ENCODE measurements around the gene SLX4IP. TPM values are rescaled to one million over a fixed set of nuclear protein-coding genes. Genes with fewer than 3 reads are reported as not detected.
"Not testable (repeated sequence)": the region's sequence is repeated elsewhere in the genome, so short reads cannot be mapped to it uniquely, and the experiment has no call there.

SLX4IP gene
- total RNA-seq, 2 donors from 2014 or later: 3.2 to 4.9 TPM

DNA sequence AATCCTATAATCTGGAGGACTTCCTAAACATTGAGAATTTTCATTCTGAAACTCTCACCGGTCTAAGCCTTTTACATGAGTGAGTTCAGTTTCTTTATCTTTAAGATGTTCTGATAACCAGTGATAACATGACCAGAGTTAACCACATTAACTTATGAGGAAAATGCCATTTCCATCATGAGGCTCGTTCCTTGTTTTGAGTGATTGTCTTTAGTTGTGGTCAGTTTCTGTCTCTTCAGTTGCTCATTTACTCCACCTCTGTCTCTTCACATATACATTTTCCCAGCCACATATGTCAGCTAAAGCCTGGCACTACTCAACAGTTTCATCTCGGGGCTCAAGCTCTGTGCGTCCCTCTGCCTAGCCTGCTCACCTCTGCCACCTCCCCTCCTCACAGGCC, 168.3 kb downstream of the SLX4IP start:
- peaks cover 7 to 15% of the 10 kb centered on the region in 2 donors for H3K4me1 Mint-ChIP-seq (ENCODE audit: low read depth in 2 of 2)
- no peak overlapping the region for H3K27ac Mint-ChIP-seq
- no peaks in the 10 kb centered on the region for H3K9me3 Mint-ChIP-seq
- H3K36me3 Mint-ChIP-seq: peaks cover 5% of the 10 kb centered on the region
- ATAC-seq: peak; percentile 28 to 53
- no peak for DNase-seq (ENCODE audit: low spot score)
- H3K4me3 Mint-ChIP-seq: no peak overlapping the region
- H3K27me3 Mint-ChIP-seq: no peaks in the 10 kb centered on the region

DNA sequence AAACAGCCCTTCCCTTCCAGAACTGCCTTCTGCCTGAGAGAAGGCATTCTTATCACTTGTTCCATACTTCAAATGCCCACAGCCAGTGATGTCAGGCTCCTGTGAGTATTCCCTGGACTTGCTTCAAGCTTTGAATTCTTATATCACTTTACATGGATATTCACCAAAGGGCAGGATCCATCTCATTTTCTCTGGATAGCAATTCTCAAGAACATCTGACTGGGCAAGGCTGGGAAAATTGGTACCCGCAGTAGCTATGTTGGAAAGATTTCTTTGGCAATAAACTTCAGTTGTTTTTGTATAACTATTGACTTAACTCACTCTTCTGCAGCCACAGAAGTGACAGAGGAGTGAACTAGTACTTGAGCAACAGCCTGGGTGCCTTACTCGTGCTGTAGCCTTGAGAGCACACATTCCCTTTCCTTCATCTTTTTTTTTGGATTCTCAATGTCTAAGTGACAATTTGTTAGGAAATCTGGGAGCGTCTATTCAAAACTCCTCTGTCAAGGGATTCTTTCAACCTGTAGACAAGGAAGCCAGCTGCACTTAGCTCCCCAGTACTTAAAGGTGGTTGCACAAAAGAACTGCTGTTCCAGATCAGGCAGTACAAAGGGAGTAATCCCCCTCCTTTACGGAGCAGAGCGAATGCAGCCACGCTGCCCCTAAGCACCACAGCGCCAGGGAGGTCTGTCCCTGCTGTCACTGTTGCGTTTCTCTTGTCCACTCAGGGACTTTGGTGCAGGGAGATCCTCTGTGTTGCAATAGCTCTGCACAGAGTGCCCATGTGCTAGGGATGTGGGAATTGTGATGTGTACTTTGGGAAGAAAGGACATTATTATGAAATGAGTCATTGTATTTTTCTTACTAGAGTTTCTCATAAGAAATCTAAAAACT, 169.1 kb downstream of the SLX4IP start:
- Mint-ChIP-seq H3K9me3 (no peaks in the 10 kb centered on the region), H3K36me3 (peaks cover 5% of the 10 kb centered on the region), H3K27ac (no peak overlapping the region), H3K4me1 (ENCODE audit: low read depth in 2 of 2) (peaks cover 7 to 10% of the 10 kb centered on the region in 2 donors), H3K4me3 (no peak overlapping the region), H3K27me3 (no peaks in the 10 kb centered on the region)
- DNase-seq (ENCODE audit: low spot score) (no peak), ATAC-seq (peak in 1 of 2 donors; percentile 28)

DNA sequence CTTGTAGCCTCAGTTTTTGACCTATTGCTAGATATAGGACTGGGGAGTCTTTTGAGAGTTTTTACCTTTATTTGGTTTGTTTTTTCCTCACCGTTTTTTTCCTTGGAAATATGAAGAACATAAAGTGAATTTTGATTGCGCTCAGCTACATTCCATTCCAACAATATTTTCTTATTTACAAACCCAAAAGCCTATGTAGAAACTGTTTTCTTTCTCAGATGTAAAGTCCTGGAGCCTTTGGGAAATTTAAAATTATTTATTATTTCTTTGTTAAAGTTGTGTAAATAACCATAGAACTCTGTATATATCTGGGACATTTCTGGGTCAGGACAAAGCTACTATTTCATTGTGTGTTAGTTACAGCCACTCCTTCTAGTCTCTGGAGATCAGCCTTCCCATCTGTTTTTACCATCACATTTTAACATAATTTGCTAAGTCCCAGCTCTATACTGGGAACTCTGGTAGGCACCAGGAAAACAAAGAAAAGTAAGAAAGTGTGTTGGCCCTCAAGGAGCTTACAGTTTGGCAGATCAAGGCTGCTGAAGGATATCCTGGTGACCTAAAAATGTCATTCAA, 169.8 kb downstream of the SLX4IP start:
- Mint-ChIP-seq H3K4me3 (no peak overlapping the region), H3K9me3 (no peaks in the 10 kb centered on the region), H3K27ac (no peak overlapping the region), H3K4me1 (ENCODE audit: low read depth in 2 of 2) (peaks cover 10 to 11% of the 10 kb centered on the region in 2 donors), H3K36me3 (peaks cover 5% of the 10 kb centered on the region), H3K27me3 (no peaks in the 10 kb centered on the region)
- ATAC-seq (no peak), DNase-seq (ENCODE audit: low spot score) (no peak)

DNA sequence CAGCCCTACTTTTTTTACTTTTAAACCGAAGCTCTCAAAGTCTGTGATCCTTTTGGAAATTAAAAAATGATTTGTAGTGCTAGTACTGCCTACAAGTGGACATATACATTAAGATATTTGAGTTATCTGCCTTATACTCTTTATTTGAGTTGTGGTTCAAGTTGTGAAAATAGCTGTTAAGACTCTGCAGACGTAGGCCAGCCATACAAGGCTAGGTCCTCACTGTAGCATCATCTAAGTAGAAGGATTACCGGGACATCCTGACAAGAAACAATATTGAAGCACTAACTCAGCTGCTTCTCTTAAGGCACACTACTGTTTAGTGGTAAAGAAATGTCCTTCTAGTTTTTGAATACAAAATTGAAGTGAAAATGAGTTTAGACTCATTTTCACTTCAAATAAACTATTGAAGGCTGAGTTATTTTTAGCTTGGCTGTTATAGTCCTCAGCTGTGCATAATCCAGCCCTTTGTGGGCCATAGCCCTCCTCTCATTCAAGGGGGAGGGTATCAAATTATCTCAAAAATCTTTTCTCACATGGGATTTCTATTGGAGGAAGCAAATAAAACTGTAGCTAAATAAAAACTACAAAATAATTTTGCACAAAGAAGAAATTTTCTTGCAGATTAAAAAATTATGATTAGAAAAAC, 170.6 kb downstream of the SLX4IP start:
- H3K9me3 Mint-ChIP-seq: no peaks in the 10 kb centered on the region
- no peak overlapping the region for H3K27ac Mint-ChIP-seq
- ATAC-seq (no peak), DNase-seq (ENCODE audit: low spot score) (no peak)
- H3K36me3 Mint-ChIP-seq: peaks cover 5% of the 10 kb centered on the region
- no peak overlapping the region for H3K4me3 Mint-ChIP-seq
- H3K4me1 Mint-ChIP-seq (ENCODE audit: low read depth in 2 of 2): peaks cover 10 to 12% of the 10 kb centered on the region in 2 donors
- H3K27me3 Mint-ChIP-seq: no peaks in the 10 kb centered on the region

DNA sequence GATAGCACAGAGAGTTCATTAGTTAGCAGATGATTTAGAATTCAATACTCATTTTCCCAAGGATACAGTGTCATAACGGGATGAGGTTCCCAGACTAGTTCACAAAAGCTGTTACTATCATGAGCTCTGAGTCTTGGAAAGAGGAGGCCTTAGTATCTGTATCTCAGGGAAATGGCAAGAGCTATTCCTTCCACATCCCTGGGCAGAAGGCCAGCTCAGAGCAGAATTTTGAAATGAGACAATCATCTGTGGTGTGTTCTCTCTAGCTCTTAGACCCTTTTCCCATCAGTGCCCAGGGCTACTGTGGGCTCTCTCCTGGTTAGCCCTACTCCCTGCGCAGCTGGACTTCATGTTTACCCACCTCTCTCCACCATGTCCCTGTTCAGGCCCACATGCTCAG, 174.2 kb downstream of the SLX4IP start:
- DNase-seq (ENCODE audit: low spot score) (no peak), ATAC-seq (no peak)
- H3K27ac Mint-ChIP-seq: peak overlapping the region in 1 of 2 donors; percentile 27
- H3K9me3 Mint-ChIP-seq: no peaks in the 10 kb centered on the region
- H3K36me3 Mint-ChIP-seq: no peaks in the 10 kb centered on the region
- peaks cover 5 to 12% of the 10 kb centered on the region in 2 donors for H3K4me1 Mint-ChIP-seq (ENCODE audit: low read depth in 2 of 2)
- no peak overlapping the region for H3K4me3 Mint-ChIP-seq
- no peaks in the 10 kb centered on the region for H3K27me3 Mint-ChIP-seq

DNA sequence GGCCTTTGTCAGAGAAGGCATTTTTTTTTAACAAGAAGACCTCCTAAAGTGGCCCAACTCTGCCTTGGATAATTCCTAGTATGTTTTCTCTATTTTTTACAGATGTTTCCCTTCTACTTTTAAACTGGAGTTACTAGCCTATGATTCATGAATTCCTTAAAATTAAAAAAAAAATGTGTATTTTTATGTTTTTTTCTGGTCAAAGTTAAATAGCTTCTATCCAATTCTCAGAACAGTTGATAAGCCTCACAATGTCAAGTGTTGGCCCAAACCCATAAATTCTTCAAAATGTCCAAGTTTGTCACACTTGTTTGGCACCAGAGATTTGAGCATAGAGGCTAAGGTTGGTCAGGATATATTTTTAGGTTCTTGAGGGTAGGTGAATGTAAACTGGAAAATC, 174.7 kb downstream of the SLX4IP start:
- ATAC-seq: no peak

DNA sequence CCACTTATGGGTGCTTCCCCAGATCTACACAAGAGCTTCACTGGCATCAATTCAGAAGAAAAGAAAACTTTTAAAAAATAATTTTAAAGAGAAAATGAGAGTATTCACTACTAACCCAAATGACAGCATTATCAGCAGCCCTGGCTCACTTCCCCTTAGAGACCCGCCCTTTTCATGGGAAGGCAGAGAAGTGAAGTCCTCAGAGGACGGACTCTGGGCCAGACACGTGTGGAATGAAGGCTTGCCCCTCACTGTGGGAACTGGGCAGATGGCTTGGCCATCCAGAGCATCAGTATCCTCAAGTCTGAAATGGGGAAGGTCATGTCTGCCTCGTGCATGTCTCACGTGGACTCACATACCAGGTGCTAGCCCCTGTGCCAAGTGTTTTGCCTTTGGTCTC, 175.1 kb downstream of the SLX4IP start:
- ATAC-seq: no peak
- Mint-ChIP-seq H3K27me3 (no peaks in the 10 kb centered on the region), H3K4me3 (no peak overlapping the region)

More for the DNA sequence above, 174.7 kb downstream of the SLX4IP start:
- no peak for DNase-seq (ENCODE audit: low spot score)
- H3K27ac Mint-ChIP-seq: peak overlapping the region in 1 of 2 donors; percentile 27
- H3K4me3 Mint-ChIP-seq: no peak overlapping the region
- no peaks in the 10 kb centered on the region for H3K9me3 Mint-ChIP-seq
- H3K4me1 Mint-ChIP-seq (ENCODE audit: low read depth in 2 of 2): peaks cover 5 to 12% of the 10 kb centered on the region in 2 donors
- no peaks in the 10 kb centered on the region for H3K27me3 Mint-ChIP-seq
- no peaks in the 10 kb centered on the region for H3K36me3 Mint-ChIP-seq

DNA sequence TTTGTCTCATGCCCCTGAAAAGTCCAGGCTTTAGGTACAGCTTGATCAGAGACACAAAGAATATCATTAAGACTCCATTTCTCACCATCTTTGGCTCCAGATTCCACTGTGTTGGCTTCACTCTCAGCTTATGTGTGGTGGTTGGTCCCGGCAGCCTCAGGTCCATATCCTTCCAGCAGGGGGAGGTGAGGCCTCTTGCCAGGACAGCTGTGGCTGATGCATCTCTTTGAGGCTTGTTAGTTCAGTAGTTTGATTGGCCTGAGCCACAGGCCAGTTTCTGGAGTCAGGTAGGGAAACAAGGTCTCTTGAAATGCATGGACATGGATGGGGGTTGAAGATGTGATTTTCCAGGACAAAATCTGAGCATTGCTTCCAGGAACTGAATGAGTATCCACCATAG, 176.3 kb downstream of the SLX4IP start:
- DNase-seq (ENCODE audit: low spot score) (no peak), ATAC-seq (no peak)
- Mint-ChIP-seq H3K4me3 (no peak overlapping the region), H3K27me3 (no peaks in the 10 kb centered on the region), H3K4me1 (ENCODE audit: low read depth in 2 of 2) (peaks cover 5 to 13% of the 10 kb centered on the region in 2 donors), H3K27ac (no peak overlapping the region), H3K9me3 (no peaks in the 10 kb centered on the region), H3K36me3 (peaks cover 6% of the 10 kb centered on the region)

More for the DNA sequence above, 175.1 kb downstream of the SLX4IP start:
- peak overlapping the region in 1 of 2 donors; percentile 27 for H3K27ac Mint-ChIP-seq
- DNase-seq (ENCODE audit: low spot score): no peak
- H3K9me3 Mint-ChIP-seq: no peaks in the 10 kb centered on the region
- H3K36me3 Mint-ChIP-seq: peaks cover 2% of the 10 kb centered on the region
- peaks cover 5 to 14% of the 10 kb centered on the region in 2 donors for H3K4me1 Mint-ChIP-seq (ENCODE audit: low read depth in 2 of 2)

DNA sequence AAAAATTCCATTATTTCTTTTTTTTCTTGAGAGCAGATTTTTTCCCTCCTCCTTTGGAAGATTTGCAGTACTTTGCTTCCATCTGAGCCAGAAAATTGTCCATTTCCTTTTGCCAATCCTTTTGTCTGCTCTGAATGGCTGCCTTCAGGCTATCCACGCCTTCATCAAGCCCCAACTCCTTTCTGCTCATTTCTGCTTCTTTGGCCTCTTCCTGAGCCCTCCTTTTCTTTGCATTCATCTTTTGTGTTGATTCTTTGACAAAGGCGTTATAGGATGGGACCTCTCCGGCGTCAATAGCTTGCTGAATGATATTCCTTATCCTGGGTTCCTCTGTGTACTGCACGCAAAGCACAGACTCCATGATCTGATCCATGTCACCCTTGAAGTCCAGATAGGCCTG, 178.3 kb downstream of the SLX4IP start:
- H3K36me3 Mint-ChIP-seq; H3K4me3 Mint-ChIP-seq; H3K4me1 Mint-ChIP-seq (ENCODE audit: low read depth in 2 of 2); H3K9me3 Mint-ChIP-seq; H3K27me3 Mint-ChIP-seq; DNase-seq (ENCODE audit: low spot score); H3K27ac Mint-ChIP-seq; ATAC-seq: not testable (repeated sequence)

DNA sequence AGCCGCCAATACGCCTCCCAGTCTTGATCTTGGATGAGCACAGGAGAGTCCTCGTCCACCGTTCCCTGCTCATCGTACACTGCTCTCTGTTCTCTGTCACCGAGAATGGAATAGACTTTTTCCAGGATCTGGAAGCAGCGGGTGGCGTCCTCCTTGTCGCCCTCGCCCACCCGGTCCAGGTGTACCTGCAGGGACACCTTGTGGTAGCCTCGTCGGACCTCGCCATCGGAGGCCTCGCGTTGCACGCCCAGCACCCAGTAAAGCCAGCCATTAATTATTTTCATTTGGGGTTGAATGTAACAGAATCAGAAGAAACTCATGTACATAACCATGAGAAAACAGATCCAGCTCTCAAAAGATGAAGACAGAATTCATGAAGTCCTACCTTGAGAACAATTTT, 178.8 kb downstream of the SLX4IP start:
- no peaks in the 10 kb centered on the region for H3K9me3 Mint-ChIP-seq
- DNase-seq (ENCODE audit: low spot score) (no peak), ATAC-seq (no peak)
- H3K36me3 Mint-ChIP-seq: peaks cover 6% of the 10 kb centered on the region
- H3K4me1 Mint-ChIP-seq (ENCODE audit: low read depth in 2 of 2): peaks cover 0 to 9% of the 10 kb centered on the region in 2 donors
- no peak overlapping the region for H3K27ac Mint-ChIP-seq
- no peaks in the 10 kb centered on the region for H3K27me3 Mint-ChIP-seq
- no peak overlapping the region for H3K4me3 Mint-ChIP-seq

DNA sequence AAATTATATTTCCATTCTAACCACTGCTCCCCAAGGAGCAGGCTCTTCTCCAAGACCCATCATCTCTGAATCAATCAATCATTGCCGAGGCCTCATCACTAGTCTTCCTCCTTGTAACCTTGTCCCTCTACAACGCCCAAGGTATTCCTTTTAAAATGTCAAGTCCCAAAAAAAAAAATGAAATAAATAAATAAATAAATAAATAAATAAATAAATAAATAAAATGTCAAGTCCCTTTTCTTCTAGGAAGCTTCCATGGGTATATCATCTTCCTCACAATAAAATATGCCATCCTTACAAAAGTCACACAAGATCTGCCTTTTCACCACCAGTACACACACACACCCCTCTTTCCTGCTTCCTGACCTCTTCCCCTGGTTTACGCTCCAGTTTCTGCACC, 181.1 kb downstream of the SLX4IP start:
- Mint-ChIP-seq H3K27ac (no peak overlapping the region), H3K4me1 (ENCODE audit: low read depth in 2 of 2) (peaks cover 0 to 3% of the 10 kb centered on the region in 2 donors), H3K36me3 (peaks cover 6% of the 10 kb centered on the region), H3K27me3 (no peaks in the 10 kb centered on the region), H3K4me3 (no peak overlapping the region), H3K9me3 (no peaks in the 10 kb centered on the region)
- no peak for ATAC-seq
- no peak for DNase-seq (ENCODE audit: low spot score)

DNA sequence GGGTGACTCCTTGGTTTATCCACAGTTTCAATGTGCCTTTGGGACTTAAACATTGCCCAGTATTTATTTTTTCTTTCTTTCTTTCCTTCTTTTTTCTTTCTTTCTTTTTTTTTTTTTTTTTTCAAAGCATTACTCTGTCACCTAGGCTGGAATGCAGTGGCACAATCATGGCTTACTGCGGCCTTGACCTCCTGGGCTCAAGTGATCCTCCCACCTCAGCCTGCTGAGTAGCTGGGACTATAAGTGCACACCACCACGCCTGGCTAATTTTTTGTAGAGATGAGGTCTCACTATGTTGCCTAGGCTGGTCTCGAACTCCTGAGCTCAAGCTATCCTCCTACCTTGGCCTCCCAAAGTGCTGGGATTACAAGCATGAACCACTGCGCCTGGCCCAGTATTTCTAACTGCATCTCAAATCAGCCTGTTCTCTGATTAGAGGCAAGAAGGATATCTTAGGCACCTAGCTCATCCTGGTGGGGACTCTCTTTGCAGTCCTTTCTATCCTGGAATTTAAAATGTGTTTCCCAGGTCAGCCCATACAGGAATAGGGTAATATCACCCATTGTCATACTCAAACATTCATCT, 182.5 kb downstream of the SLX4IP start:
- H3K4me1 Mint-ChIP-seq (ENCODE audit: low read depth in 2 of 2); H3K9me3 Mint-ChIP-seq; H3K36me3 Mint-ChIP-seq; ATAC-seq; H3K27me3 Mint-ChIP-seq; H3K4me3 Mint-ChIP-seq; DNase-seq (ENCODE audit: low spot score); H3K27ac Mint-ChIP-seq: not testable (repeated sequence)

DNA sequence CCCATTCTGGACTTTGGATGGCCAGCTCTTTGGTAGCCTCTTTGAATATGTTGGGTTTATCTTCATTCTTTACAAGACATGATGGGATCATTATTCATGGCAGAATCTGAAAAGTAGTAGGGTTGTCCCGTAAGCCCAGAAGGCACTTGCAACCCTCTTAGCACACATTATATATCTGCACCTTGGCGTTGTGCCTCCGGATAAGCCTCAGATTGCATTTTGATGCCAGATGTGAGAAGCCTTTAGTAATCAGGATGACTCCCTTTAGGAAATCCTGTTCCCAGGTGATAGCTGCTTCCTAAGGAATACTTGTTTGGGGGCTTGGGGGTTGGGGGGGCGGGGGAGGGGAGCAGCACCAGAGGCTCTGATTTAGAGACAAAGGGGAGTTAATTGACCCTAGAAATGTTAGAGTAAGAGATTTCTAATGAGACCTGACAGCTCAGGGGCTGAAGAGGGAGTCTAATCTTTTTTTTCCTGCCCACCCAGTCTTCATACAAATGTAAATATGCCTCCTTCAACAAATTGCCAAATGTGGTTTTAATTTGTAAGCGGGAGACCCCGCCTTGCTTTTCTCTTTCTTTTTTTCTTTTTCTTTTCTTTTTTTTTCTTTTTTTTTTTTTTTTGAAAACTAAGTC, 183.6 kb downstream of the SLX4IP start:
- Mint-ChIP-seq H3K27ac (no peak overlapping the region), H3K4me1 (ENCODE audit: low read depth in 2 of 2) (peaks cover 0 to 3% of the 10 kb centered on the region in 2 donors), H3K4me3 (no peak overlapping the region), H3K27me3 (no peaks in the 10 kb centered on the region), H3K9me3 (no peaks in the 10 kb centered on the region), H3K36me3 (peaks cover 6% of the 10 kb centered on the region)
- DNase-seq (ENCODE audit: low spot score) (no peak), ATAC-seq (no peak)
